Stimulated activated CD8-positive, alpha-beta memory T cell treated with anti-CD3 and anti-CD28 coated beads, Interleukin-15, amount 100 ng/mL, for 48 hours (primary cell): ENCODE data around the gene LHFPL6.

Experiments used
- DNase-seq, 2 donors: peaks; one replicate each; pipeline ENCODE4 v3.0.0-alpha.2; 2020; ENCODE audit warnings: low read depth in 2 of 2

Gene LHFPL6

DNA sequence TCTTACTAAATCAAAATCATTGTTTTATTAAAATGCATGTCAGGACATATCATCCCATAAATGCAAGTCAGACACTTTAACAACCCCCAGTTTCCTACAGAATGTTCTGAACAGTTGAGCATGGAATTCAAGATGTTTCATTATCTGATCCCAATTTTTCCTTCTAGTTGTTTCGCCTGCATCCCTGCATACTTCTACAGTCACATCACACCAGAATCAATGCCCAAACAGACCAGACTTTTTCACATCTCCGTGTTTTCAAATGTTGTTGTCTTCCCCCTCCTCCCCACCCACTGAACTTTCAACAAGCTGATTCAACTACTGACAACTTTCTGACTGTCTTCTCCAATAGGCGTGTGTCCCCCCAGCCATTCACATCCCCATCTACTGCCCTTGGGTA lies 48.6 kb downstream of the LHFPL6 start:
- DNase-seq: no peak

DNA sequence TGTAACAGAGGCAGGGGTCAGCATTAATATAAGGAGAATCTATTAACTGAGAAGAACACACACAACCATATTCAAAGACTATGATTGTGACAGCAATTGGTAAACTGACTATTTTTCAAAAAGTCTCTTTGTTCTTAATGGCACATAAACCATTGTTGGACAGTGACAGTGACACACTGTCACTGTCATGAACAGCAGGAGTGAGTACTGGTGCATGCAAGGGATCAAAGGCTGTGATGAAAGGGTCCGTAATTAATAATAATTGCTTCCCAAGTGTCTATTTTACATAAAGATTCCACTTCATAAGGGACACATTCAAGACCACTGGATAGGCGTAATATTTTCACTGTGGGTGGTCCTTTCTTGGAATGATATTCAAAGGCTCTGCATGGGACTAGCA lies 50.7 kb downstream of the LHFPL6 start:
- no peak for DNase-seq

DNA sequence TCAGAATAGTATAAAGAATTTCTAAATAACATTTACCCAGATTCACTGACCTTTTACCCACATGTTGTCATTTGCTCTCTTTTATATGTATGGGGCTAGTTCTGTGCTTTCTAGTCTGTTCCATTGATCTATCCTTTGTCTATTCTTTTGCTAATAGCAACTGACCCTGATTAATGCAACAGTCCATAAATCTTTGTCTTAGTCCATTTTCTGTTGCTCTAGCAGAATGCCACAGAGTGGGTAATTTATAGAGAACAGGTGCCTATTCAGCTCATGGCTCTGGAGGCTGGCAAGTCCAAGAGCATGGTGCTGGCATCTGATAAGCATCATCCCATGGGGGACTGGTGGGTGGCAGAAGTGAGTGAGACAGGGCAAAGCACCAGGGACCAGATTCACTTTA lies 52.1 kb downstream of the LHFPL6 start:
- no peak for DNase-seq

- DNase-seq: no peak
Measured at GRCh38 chr13:39547108-39547507, 55.9 kb downstream of the LHFPL6 start.

- DNase-seq: no peak
Measured at GRCh38 chr13:39542361-39542760, 60.6 kb downstream of the LHFPL6 start.

DNA sequence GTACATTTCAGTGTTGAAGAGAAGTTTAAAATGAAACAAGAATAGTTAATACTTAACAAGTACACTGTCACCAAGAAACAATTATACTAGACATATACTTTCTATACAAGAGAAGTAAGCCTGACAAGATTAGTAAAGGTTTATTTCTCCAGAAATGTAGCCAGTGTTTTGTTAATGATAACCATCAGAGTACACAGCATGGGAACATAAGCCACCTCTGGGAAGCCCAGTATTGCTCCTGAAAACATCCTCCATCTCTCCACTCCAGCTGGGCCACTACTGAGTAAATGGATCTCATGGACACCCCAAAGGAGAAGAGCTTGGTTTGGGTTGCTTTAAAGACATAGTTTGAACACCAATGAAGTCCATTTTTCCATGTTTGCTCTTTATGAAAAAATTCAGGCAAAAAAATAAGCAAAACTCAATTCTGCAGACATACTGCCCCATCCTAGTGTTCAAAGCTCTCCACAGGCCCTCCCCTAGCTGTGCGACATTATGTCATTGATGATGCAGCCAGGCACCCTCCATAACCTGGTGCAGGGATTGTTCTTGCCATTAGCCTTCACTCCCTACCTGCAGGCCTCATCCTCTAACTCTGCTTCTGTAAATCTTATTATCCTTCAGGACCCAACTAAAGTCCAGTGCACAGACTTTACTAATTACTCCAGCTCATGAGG lies 61.9 kb downstream of the LHFPL6 start:
- DNase-seq: no peak

- DNase-seq: no peak
Measured at GRCh38 chr13:39538816-39539790, 63.9 kb downstream of the LHFPL6 start.

DNA sequence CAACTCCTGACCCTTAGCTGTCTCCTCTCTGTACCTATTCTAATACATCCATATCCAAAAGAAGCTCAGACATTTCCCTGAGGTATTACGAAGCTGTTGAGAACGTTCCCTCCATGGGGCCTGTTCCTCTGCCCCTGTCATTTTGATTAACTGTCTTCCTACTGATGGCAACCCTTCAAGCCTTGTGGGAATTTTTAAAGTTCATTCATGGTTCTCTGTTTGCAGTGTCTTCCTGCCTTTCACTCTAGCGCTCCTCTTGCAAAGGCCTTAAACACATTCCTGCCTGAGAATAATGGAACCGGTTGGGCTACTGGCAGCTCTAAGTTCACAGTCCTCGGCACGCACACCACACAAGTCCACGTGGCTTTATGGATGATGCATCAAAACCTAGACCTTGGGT lies 66.1 kb downstream of the LHFPL6 start:
- DNase-seq: no peak

GRCh38 chr13:39536274-39536673 lies 66.7 kb downstream of the LHFPL6 start:
- DNase-seq: no peak

- no peak for DNase-seq
Measured at GRCh38 chr13:39533651-39534150, 69.3 kb downstream of the LHFPL6 start.

DNA sequence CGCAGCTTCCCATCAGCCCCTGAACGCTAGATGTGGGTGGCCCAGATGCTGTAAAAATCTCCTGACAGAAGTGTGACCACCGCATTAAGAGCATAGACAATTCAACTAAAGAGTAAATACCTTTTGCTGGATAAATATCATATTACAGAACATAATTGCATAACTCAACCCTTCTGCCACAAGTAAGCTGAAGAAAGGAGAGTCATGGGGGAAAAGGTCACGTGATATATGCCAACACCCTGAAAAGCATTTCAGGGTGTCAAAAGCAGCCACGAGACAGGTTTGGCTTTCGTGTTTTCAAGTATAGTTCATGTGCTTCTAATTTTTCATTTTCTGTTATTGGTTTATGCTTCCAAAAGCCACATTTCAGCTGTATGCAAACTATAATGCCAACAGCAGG lies 71.3 kb downstream of the LHFPL6 start:
- no peak for DNase-seq

DNA sequence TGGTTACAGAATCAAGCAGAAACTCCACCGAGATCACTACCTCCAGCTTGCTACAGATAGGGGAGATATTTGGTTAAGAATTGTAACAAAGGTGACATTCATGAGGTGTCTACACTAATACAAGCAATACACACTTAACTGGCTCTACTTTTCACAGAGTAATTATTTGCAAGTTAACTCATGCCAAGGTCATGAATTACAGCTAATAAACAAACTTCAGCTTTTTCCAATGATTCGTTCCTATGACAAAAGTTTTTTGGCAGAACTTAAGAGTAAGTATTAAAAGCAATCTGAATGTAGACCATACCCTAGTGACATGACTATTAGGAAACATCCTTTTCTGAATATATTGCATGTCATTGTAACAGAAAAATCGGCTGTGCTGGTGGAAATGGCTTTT lies 72.1 kb downstream of the LHFPL6 start:
- no peak for DNase-seq

- DNase-seq: no peak
Measured at GRCh38 chr13:39528661-39528980, 74.4 kb downstream of the LHFPL6 start.

DNA sequence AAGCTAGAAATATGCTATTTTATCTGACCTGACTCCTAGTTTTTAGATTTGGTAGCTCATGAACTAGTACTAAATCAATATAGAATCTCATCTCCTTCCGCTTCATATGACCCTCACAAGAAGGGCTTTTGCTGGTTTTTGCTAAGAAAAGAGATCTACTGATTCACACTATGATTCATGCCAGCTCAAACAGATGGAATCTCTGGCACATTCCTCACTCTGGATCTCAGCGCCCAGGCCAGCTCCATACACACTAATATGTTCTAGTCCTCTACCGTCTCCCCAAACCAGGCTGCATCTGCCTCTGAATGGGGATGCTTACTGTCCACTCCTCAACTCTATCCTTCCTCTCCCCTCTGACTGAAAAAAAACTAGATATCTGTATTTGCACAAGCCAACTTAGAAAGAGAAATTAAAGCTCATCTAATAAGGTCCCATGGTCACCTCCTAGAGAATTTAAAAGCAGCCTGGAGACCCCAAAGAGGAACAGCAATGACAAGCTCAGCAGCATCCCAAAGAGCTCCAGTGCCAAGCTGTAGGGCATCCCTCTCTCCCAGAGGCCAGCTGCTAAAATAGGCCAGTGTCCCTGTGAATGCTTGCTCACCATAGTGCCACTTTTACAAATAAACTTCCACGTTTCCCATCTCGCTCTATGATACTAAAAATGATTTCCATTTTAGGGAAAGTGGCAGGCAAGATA lies 74.9 kb downstream of the LHFPL6 start:
- DNase-seq: no peak

- DNase-seq: no peak
Measured at GRCh38 chr13:39527301-39527700, 75.7 kb downstream of the LHFPL6 start.

DNA sequence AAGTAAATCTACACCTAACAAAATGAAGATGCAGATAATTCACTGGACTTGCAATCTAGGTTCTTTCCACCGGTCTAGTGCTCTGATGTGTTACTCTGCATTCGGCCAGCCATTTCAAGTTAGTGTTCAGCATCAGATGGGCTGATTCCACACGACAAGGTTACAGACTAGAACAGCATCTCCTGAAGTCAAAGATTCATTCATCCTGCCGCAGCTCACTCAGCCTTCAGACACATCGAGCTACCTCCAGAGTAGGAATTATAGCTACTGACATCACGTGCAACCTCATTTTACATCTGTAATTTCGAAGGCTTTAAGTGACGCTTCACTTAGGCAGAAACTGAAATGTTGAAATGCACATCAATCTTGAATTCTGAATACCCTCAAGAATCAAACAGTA lies 76.5 kb downstream of the LHFPL6 start:
- no peak for DNase-seq

DNA sequence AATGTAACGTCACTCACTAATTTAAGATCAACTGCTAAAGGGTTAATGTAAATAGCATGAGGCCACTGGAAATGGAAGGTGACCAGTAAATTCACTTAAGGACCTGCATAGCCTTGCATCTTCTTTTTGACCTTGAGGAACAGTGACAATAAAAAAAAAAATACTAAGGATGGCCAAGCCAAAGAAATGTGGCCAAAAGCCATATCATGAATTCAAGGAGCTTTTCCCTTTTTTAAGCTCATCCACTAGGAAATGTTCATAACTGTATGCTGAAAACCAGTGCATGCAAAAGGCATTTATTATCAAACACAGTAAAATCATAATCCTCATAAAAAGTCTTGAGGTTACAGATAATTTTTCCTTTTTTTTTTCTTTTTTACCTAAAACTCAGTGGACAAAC lies 77.5 kb downstream of the LHFPL6 start:
- DNase-seq: no peak

GRCh38 chr13:39524795-39525194 lies 78.2 kb downstream of the LHFPL6 start:
- no peak for DNase-seq

DNA sequence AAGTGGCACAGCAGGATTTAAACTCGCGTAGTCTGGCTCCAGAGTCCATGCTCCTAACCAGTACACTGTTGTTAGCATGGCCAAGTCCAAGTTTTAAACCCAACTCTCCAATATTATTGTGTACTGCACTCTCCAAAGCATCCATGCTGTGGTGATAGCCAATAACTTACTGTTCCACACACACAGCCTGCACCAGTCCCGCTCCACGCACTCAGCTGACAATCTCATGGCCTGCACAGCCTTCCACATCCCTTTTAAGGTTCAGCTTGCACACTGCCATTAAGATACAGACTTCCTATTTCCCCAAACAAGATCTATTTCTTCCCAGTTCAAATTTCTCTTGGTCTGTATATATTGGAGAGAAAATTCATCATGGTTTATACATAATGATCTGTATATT lies 80.7 kb downstream of the LHFPL6 start:
- DNase-seq: no peak

DNA sequence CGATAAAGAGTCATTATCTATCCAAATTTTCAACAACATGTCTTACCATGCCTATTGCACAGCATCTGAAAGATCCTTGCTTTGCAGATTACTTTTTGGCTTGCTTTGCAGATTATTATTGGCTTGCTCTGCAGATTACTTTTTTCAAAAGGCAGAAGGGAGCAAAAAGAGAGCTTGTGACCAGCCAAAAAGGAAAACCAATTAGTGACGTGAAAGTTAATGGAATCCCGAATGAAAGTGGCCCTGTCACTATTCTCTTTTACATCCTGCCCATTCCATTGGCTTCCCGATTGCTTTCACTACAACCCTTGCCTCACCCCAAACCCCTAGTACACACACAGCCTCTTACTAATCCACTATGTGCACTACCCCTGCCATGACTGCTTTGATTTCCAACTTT lies 81.3 kb downstream of the LHFPL6 start:
- no peak for DNase-seq

GRCh38 chr13:39516096-39516495 lies 86.9 kb downstream of the LHFPL6 start:
- DNase-seq: no peak

- no peak for DNase-seq
Measured at GRCh38 chr13:39515224-39515714, 87.7 kb downstream of the LHFPL6 start.
